Activated naive CD4-positive, alpha-beta T cell treated with anti-CD3 and anti-CD28 coated beads, Interleukin-2, amount 10 ng/mL, durations not matched to agents 7 days and 5 days (primary cell): ENCODE data around the gene ALOXE3.
"Not testable (repeated sequence)": the region's sequence is repeated elsewhere in the genome, so short reads cannot be mapped to it uniquely, and the experiment has no call there.

Experiments
- CTCF ChIA-PET: fragments of 350-600 bp; sonication (Branson Sonifier 250); formaldehyde crosslinking; loops from one replicate; lab custom pipeline; 2021; ENCODE audit warnings: antibody characterized with exemption; lab: Charles Lee
- DNase-seq: peaks from one replicate; pipeline ENCODE4 v3.0.0-alpha.2; 2020
- H3K27ac Mint-ChIP-seq: one replicate; pipeline ENCODE4 v1.8.0; 2021; ENCODE audit warnings: mild to moderate bottlenecking, moderate library complexity, mixed read lengths
- H3K27me3 Mint-ChIP-seq: one replicate; pipeline ENCODE4 v1.8.0; 2021; ENCODE audit warnings: mild to moderate bottlenecking, mixed read lengths
- H3K36me3 Mint-ChIP-seq: one replicate; pipeline ENCODE4 v1.8.0; 2021; ENCODE audit warnings: mixed read lengths
- H3K4me1 Mint-ChIP-seq: one replicate; pipeline ENCODE4 v1.8.0; 2021; ENCODE audit warnings: mixed read lengths
- H3K4me3 Mint-ChIP-seq: one replicate; pipeline ENCODE4 v1.8.0; 2021; ENCODE audit warnings: mild to moderate bottlenecking, moderate library complexity, mixed read lengths
- H3K9me3 Mint-ChIP-seq: one replicate; pipeline ENCODE4 v1.8.0; 2021; ENCODE audit warnings: mixed read lengths

The ALOXE3 gene

DNA sequence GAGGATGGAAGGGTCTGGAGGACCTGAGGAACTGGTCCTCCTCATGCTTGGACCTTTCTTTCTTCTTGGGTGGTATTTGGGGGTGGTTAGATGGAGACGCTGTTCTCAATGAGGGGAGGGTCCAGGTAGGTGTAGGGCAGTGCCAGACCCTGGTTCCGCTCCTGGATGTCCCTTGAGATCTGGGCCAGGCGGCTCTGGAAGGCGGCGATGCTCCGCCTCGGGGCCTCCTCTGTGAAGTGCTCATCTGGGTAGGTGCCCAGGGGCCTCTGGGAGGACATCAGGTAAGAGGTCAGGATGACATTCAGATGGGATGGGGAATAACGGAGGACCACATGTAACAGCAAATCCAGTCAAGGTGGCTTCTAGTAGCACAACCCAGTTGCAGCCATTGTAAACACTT, 21.8 kb downstream of the ALOXE3 start:
- Mint-ChIP-seq H3K27ac (no peak overlapping the region), H3K36me3 (no peaks in the 10 kb centered on the region), H3K4me3 (no peak overlapping the region), H3K4me1 (peaks cover 18% of the 10 kb centered on the region), H3K27me3 (peaks cover 54% of the 10 kb centered on the region), H3K9me3 (no peaks in the 10 kb centered on the region)
- no peak for DNase-seq
- CTCF ChIA-PET: interaction anchor here (0.7 to 1.2 kb wide), 2 partner anchors 14 to 36 kb away, joined by 3 to 5 read pairs; no protein-coding TSS in a partner anchor

- no peaks in the 10 kb centered on the region for H3K36me3 Mint-ChIP-seq
- peaks cover 65% of the 10 kb centered on the region for H3K27me3 Mint-ChIP-seq
- H3K9me3 Mint-ChIP-seq: no peaks in the 10 kb centered on the region
- no peak overlapping the region for H3K27ac Mint-ChIP-seq
- CTCF ChIA-PET: interaction anchor here (1.2 to 3.9 kb wide), 4 partner anchors 11 to 23 kb away, joined by 5 to 85 read pairs (median 30); partner anchors contain the start of gene ALOXE3
- H3K4me1 Mint-ChIP-seq: peaks cover 21% of the 10 kb centered on the region
- DNase-seq: no peak
- H3K4me3 Mint-ChIP-seq: no peak overlapping the region
These were observed 23.0 kb downstream of the ALOXE3 start for GRCh38 chr17:8095361-8095760.

DNA sequence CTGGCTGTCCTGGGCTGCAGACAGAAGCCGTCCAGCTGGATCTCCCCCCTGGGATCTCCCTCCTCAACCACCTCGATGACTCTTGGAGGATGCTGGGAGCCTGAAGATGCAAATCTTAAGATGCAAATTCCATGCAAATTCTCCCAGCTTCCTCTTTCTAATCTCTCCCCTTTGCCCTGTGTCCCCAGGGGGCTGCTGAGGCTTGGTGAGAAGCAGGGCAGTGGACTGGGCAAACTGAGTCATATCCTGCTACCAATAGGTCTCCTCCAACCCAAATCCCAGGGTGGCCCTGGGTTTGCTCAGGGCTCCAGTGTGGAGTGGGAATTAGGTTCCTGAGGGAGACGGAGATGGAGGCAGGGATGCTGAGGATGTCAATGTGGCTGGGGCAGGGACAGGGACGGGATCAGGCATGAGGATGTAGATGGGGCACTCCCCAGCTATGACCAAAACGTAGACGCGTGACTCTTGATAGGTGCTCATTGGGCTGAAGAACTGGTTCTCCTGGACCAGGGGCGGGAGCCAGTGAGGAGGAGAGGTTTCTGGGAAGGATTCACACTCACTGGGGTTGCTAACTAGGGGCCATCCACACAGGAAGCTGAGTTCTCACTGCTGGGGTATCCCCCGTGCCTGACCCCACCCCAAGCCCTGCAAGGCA, 27.2 kb downstream of the ALOXE3 start:
- no peak overlapping the region for H3K27ac Mint-ChIP-seq
- peaks cover 92% of the 10 kb centered on the region for H3K27me3 Mint-ChIP-seq
- CTCF ChIA-PET: interaction anchor here (0.5 to 3.9 kb wide), 8 partner anchors 10 to 693 kb away, joined by 3 to 21 read pairs (median 4); no protein-coding TSS in a partner anchor
- no peak for DNase-seq
- H3K4me1 Mint-ChIP-seq: peaks cover 20% of the 10 kb centered on the region
- H3K4me3 Mint-ChIP-seq: no peak overlapping the region
- no peaks in the 10 kb centered on the region for H3K9me3 Mint-ChIP-seq
- H3K36me3 Mint-ChIP-seq: no peaks in the 10 kb centered on the region

DNA sequence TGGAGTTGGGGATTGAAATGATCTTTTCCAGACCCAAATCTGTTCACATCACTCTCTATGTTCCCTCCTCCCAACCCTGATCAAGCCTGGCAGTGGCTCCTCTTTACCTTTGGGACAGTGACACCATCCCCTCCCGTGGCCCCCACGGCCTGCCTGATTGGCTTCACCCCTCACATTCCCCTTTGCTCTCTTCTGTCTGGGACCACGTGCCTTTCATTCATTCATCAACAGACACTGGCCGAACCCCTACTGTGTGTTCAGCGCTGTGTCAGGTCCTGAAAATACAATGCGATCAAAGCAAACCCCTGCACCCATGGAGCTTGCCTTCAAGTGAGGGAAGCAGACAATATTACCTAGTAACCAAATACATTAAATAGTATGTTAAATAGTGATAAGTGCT, 28.6 kb downstream of the ALOXE3 start:
- no peak overlapping the region for H3K27ac Mint-ChIP-seq
- peaks cover 12% of the 10 kb centered on the region for H3K4me1 Mint-ChIP-seq
- H3K27me3 Mint-ChIP-seq: peaks cover 78% of the 10 kb centered on the region
- no peak overlapping the region for H3K4me3 Mint-ChIP-seq
- H3K36me3 Mint-ChIP-seq: no peaks in the 10 kb centered on the region
- no peak for DNase-seq
- H3K9me3 Mint-ChIP-seq: no peaks in the 10 kb centered on the region
- CTCF ChIA-PET: interaction anchor here (0.5 to 2.2 kb wide), 6 partner anchors 10 to 128 kb away, joined by 3 to 8 read pairs (median 4); no protein-coding TSS in a partner anchor

- Mint-ChIP-seq H3K4me3 (no peak overlapping the region), H3K4me1 (peaks cover 3% of the 10 kb centered on the region), H3K36me3 (no peaks in the 10 kb centered on the region), H3K9me3 (no peaks in the 10 kb centered on the region), H3K27ac (no peak overlapping the region), H3K27me3 (peaks cover 72% of the 10 kb centered on the region)
- no peak for DNase-seq
- CTCF ChIA-PET: no interaction called here
These were observed 30.4 kb downstream of the ALOXE3 start for GRCh38 chr17:8087952-8088230.

- Mint-ChIP-seq H3K27me3 (peaks cover 66% of the 10 kb centered on the region), H3K36me3 (no peaks in the 10 kb centered on the region), H3K9me3 (no peaks in the 10 kb centered on the region), H3K4me3 (no peak within 1 kb of the TSS), H3K4me1 (peaks cover 3% of the 10 kb centered on the region), H3K27ac (no peak within 1 kb of the TSS)
- CTCF ChIA-PET: interaction anchor here (0.9 to 1.0 kb wide), 3 partner anchors 12 to 32 kb away, joined by 3 to 5 read pairs (median 3); no protein-coding TSS in a partner anchor
- DNase-seq: no peak
These were observed 31.0 kb downstream of the ALOXE3 start, which contains the start of gene ALOX12B for GRCh38 chr17:8087075-8087951. ALOX12B (minus strand) TSS chr17:8087716; CDS start chr17:8087442, 274 bp downstream.

DNA sequence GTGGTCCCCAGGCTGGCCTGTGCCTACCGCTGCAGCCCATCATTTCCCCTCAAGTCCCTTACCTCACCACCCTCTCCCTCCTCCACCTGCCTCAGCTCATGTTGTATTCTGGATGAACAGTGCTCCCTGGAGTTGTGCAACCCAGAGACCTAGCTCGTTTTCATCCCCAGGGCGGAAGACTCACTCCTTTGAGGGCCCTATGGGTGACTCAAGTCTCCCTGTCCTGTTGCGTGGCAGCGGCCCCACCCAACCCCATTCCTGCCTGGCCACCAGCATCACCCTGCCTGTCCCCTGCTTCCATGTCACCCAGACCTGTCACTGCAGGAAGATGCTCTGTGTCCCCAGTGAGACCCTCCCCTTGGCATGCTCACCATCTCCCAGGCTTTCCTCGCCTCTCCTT, 34.1 kb downstream of the ALOXE3 start:
- H3K27me3 Mint-ChIP-seq: peaks cover 35% of the 10 kb centered on the region

DNA sequence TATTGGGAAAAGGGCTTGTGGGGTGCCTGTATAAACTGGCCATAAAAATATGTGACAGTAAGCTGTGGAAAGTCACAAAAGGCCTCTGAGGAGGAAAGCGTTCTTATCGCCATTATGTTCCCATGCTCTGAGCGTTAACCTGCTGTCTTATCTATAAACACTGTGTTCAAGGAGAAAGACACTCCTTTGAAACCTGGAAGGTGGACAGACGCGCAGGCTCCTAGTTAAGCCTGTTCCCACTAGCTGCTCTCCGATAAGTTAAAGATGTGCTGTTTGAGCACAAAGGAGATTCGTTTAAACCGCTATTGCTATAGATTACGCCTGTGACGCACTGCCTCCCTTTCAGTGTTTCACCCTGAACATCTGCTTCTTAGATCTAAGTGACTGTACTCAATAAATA, 36.0 kb downstream of the ALOXE3 start:
- no peak overlapping the region for H3K27ac Mint-ChIP-seq
- H3K9me3 Mint-ChIP-seq: no peaks in the 10 kb centered on the region
- no peaks in the 10 kb centered on the region for H3K36me3 Mint-ChIP-seq
- no peak overlapping the region for H3K4me3 Mint-ChIP-seq
- CTCF ChIA-PET: interaction anchor here (0.7 to 3.4 kb wide), 4 partner anchors 9 to 36 kb away, joined by 3 to 22 read pairs (median 8); partner anchors contain the start of gene ALOXE3
- peaks cover 15% of the 10 kb centered on the region for H3K4me1 Mint-ChIP-seq
- DNase-seq: no peak
- H3K27me3 Mint-ChIP-seq: peaks cover 20% of the 10 kb centered on the region

More for the DNA sequence above, 34.1 kb downstream of the ALOXE3 start:
- no peaks in the 10 kb centered on the region for H3K9me3 Mint-ChIP-seq
- H3K27ac Mint-ChIP-seq: no peak overlapping the region
- no peak for DNase-seq
- peaks cover 10% of the 10 kb centered on the region for H3K4me1 Mint-ChIP-seq
- no peaks in the 10 kb centered on the region for H3K36me3 Mint-ChIP-seq
- CTCF ChIA-PET: interaction anchor here (0.8 to 3.4 kb wide), 4 partner anchors 9 to 34 kb away, joined by 3 to 22 read pairs (median 10); partner anchors contain the start of gene ALOXE3
- H3K4me3 Mint-ChIP-seq: no peak overlapping the region

GRCh38 chr17:8081876-8082275, 36.4 kb downstream of the ALOXE3 start:
- Mint-ChIP-seq H3K36me3 (no peaks in the 10 kb centered on the region), H3K27ac (no peak overlapping the region), H3K4me3 (no peak overlapping the region), H3K27me3 (peaks cover 20% of the 10 kb centered on the region), H3K9me3 (no peaks in the 10 kb centered on the region), H3K4me1 (peaks cover 15% of the 10 kb centered on the region)
- no peak for DNase-seq
- CTCF ChIA-PET: interaction anchor here (0.7 to 3.8 kb wide), 5 partner anchors 9 to 37 kb away, joined by 3 to 31 read pairs (median 12); partner anchors contain the start of gene ALOXE3

DNA sequence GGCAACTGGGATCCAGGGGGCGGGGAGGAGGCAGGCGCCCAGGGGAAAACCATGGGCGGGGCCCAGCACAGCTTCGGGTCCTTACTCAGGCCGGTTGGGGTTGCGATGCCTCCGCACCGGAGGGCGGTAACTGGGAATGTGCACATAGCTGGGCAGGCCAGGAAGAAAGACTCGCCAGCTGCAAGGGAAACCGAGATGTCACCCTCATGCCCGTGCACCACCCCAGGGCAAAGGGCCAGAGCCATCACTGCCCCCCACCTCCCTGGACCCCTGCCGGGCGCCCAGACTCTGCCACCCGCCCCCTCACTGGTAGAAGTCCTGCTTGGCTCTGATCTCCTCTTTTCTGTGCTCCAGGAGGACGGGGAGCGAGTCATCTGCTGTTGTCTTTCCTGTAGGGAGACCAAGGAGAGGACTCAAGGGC, 37.5 kb downstream of the ALOXE3 start:
- no peaks in the 10 kb centered on the region for H3K36me3 Mint-ChIP-seq
- CTCF ChIA-PET: interaction anchor here (1.1 to 3.8 kb wide), 2 partner anchors 13 to 29 kb away, joined by 3 to 31 read pairs; no protein-coding TSS in a partner anchor
- no peak overlapping the region for H3K4me3 Mint-ChIP-seq
- H3K27me3 Mint-ChIP-seq: peaks cover 23% of the 10 kb centered on the region
- H3K27ac Mint-ChIP-seq: no peak overlapping the region
- no peak for DNase-seq
- H3K9me3 Mint-ChIP-seq: no peaks in the 10 kb centered on the region
- H3K4me1 Mint-ChIP-seq: peaks cover 15% of the 10 kb centered on the region

- DNase-seq: no peak
- H3K27me3 Mint-ChIP-seq: peaks cover 29% of the 10 kb centered on the region
- no peaks in the 10 kb centered on the region for H3K9me3 Mint-ChIP-seq
- peak overlapping the region; percentile 55 for H3K27ac Mint-ChIP-seq
- no peaks in the 10 kb centered on the region for H3K36me3 Mint-ChIP-seq
- H3K4me1 Mint-ChIP-seq: peaks cover 15% of the 10 kb centered on the region
- peak overlapping the region; percentile 83 for H3K4me3 Mint-ChIP-seq
- CTCF ChIA-PET: interaction anchor here (1.0 to 3.8 kb wide), 5 partner anchors 12 to 30 kb away, joined by 3 to 31 read pairs (median 3); no protein-coding TSS in a partner anchor
These were observed 38.0 kb downstream of the ALOXE3 start for GRCh38 chr17:8080208-8080798.

- H3K4me3 Mint-ChIP-seq: peak overlapping the region; percentile 83
- CTCF ChIA-PET: interaction anchor here (0.7 to 3.8 kb wide), 13 partner anchors 9 to 147 kb away, joined by 3 to 31 read pairs (median 4); partner anchors contain the start of genes CNTROB and TRAPPC1
- peaks cover 17% of the 10 kb centered on the region for H3K4me1 Mint-ChIP-seq
- no peaks in the 10 kb centered on the region for H3K36me3 Mint-ChIP-seq
- DNase-seq: peak; percentile 81
- H3K27me3 Mint-ChIP-seq: peaks cover 35% of the 10 kb centered on the region
- peak overlapping the region; percentile 73 for H3K27ac Mint-ChIP-seq
- no peaks in the 10 kb centered on the region for H3K9me3 Mint-ChIP-seq
These were observed 38.8 kb downstream of the ALOXE3 start for GRCh38 chr17:8079291-8080207.

DNA sequence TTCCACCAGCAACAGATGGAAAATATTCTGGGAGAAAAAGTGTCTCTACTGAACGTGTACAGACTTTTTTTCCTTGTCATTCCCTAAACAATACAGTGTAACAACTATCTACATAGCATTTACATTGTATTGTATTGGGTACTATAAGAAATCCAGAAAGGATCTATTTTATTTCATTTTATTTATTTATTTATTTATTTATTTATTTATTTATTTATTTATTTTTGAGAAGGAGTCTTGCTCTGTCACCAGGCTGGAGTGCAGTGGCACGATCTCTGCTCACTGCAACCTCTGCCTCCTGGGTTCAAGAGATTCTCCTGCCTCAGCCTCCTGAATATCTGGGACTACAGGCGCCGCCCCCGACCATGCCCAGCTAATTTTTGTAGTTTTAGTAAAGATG, 40.4 kb downstream of the ALOXE3 start:
- Mint-ChIP-seq H3K4me1 (peaks cover 33% of the 10 kb centered on the region), H3K27me3 (peaks cover 48% of the 10 kb centered on the region)
- H3K27ac Mint-ChIP-seq, H3K4me3 Mint-ChIP-seq, H3K36me3 Mint-ChIP-seq, H3K9me3 Mint-ChIP-seq, DNase-seq: not testable (repeated sequence)
- CTCF ChIA-PET: interaction anchor here (1.0 to 3.8 kb wide), 5 partner anchors 17 to 41 kb away, joined by 3 to 31 read pairs (median 3); no protein-coding TSS in a partner anchor
